ENCODE measurements around the gene HPGDS. TPM values are rescaled to one million over a fixed set of nuclear protein-coding genes. Genes with fewer than 3 reads are reported as not detected.

The HPGDS gene
- total RNA-seq, 4 donors from 2014 or later = 0.47 to 2.0 (median 1.8) TPM

GRCh38 chr4:94345969-94346368 lies 3.3 kb upstream of the HPGDS start:
- WGBS, 2 donors (ENCODE audit: low coverage in 1 of 2) = 32 to 42% methylated on average over 2 of the region's 2 CpGs
- TF ChIP-seq, protein P1, sequence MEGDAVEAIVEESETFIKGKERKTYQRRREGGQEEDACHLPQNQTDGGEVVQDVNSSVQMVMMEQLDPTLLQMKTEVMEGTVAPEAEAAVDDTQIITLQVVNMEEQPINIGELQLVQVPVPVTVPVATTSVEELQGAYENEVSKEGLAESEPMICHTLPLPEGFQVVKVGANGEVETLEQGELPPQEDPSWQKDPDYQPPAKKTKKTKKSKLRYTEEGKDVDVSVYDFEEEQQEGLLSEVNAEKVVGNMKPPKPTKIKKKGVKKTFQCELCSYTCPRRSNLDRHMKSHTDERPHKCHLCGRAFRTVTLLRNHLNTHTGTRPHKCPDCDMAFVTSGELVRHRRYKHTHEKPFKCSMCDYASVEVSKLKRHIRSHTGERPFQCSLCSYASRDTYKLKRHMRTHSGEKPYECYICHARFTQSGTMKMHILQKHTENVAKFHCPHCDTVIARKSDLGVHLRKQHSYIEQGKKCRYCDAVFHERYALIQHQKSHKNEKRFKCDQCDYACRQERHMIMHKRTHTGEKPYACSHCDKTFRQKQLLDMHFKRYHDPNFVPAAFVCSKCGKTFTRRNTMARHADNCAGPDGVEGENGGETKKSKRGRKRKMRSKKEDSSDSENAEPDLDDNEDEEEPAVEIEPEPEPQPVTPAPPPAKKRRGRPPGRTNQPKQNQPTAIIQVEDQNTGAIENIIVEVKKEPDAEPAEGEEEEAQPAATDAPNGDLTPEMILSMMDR (IDR thresholded peaks at IDR 0.05) = no peak
- TF ChIP-seq POLR2AphosphoS5 (IDR thresholded peaks at IDR 0.05) (no peak), POLR2A (IDR thresholded peaks at IDR 0.05) (no peak), EP300 (IDR thresholded peaks at IDR 0.05) (no peak)
- ATAC-seq = no peak
- Histone ChIP-seq H3K4me3 (no peak overlapping the region), H3K27ac (no peak overlapping the region), H3K4me1 (no peaks in the 10 kb centered on the region), H3K9me3 (no peaks in the 10 kb centered on the region), H3K36me3 (no peaks in the 10 kb centered on the region), H3K27me3 (no peaks in the 10 kb centered on the region)

- no peaks in the 10 kb centered on the region for H3K27me3 ChIP-seq
- TF ChIP-seq POLR2A (IDR thresholded peaks at IDR 0.05) = no peak
- no peak for TF ChIP-seq EP300 (IDR thresholded peaks at IDR 0.05)
- TF ChIP-seq POLR2AphosphoS5 (IDR thresholded peaks at IDR 0.05) = no peak
- TF ChIP-seq, protein P1 (IDR thresholded peaks at IDR 0.05) = no peak
- H3K4me3 ChIP-seq = no peak overlapping the region
- no peak for ATAC-seq
- H3K4me1 ChIP-seq = no peaks in the 10 kb centered on the region
- H3K27ac ChIP-seq = no peak overlapping the region
- 52 to 55% methylated on average over 4 of the region's 4 CpGs for WGBS, 2 donors (ENCODE audit: low coverage in 1 of 2)
- H3K36me3 ChIP-seq = no peaks in the 10 kb centered on the region
- H3K9me3 ChIP-seq = no peaks in the 10 kb centered on the region
Measured at GRCh38 chr4:94345266-94345665, 2.6 kb upstream of the HPGDS start.

GRCh38 chr4:94344457-94344856 lies 1.8 kb upstream of the HPGDS start:
- TF ChIP-seq POLR2A (IDR thresholded peaks at IDR 0.05) (no peak), POLR2AphosphoS5 (IDR thresholded peaks at IDR 0.05) (no peak), EP300 (IDR thresholded peaks at IDR 0.05) (no peak)
- TF ChIP-seq, protein P1 (IDR thresholded peaks at IDR 0.05) = no peak
- ATAC-seq = no peak
- 63 to 88% methylated on average over 2 of the region's 5 CpGs for WGBS, 2 donors (ENCODE audit: low coverage in 1 of 2)
- Histone ChIP-seq H3K27me3 (no peaks in the 10 kb centered on the region), H3K4me3 (no peak overlapping the region), H3K36me3 (no peaks in the 10 kb centered on the region), H3K9me3 (no peaks in the 10 kb centered on the region), H3K27ac (no peak overlapping the region), H3K4me1 (no peaks in the 10 kb centered on the region)

- WGBS, 2 donors (ENCODE audit: low coverage in 1 of 2) = 83 to 84% methylated on average over 3 of the region's 3 CpGs
- H3K27me3 ChIP-seq = no peaks in the 10 kb centered on the region
- H3K36me3 ChIP-seq = no peaks in the 10 kb centered on the region
- H3K4me3 ChIP-seq = no peak overlapping the region
- H3K9me3 ChIP-seq = no peaks in the 10 kb centered on the region
- TF ChIP-seq, protein P1 (IDR thresholded peaks at IDR 0.05) = no peak
- no peak for TF ChIP-seq POLR2AphosphoS5 (IDR thresholded peaks at IDR 0.05)
- ATAC-seq = no peak
- H3K27ac ChIP-seq = no peak overlapping the region
- no peaks in the 10 kb centered on the region for H3K4me1 ChIP-seq
Measured at GRCh38 chr4:94341481-94342370, 910 bp downstream of the HPGDS start.

DNA sequence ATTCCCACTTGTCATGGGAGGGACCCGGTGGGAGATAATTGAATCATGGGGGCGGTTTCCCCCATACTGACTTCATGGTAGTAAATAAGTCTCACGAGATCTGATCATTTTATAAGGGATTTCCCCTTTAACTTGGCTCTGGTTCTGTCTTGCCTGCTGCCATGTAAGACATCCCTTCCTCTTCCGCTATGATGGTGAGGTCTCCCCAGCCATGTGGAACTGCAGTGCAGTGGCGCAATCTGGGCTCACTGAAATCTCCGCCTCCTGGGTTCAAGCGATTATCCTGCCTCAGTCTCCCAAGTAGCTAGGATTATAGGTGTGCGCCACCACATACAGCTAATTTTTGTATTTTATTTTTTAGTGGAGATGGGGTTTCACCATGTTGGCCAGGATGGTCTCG lies 2.9 kb downstream of the HPGDS start:
- WGBS, 2 donors (ENCODE audit: low coverage in 1 of 2) = 70 to 86% methylated on average over 4 to 9 of the region's 9 CpGs
- H3K27ac ChIP-seq = no peak overlapping the region

More for the DNA sequence above, 2.9 kb downstream of the HPGDS start:
- ATAC-seq = no peak
- Histone ChIP-seq H3K4me1 (peaks cover 0 to 4% (median 0%) of the 10 kb centered on the region in 3 donors), H3K9me3 (no peaks in the 10 kb centered on the region), H3K36me3 (no peaks in the 10 kb centered on the region), H3K4me3 (no peak overlapping the region), H3K27me3 (no peaks in the 10 kb centered on the region)
- no peak for TF ChIP-seq POLR2AphosphoS5 (IDR thresholded peaks at IDR 0.05)
- TF ChIP-seq EP300 (IDR thresholded peaks at IDR 0.05) = no peak
- TF ChIP-seq, protein P1 (IDR thresholded peaks at IDR 0.05) = no peak
- TF ChIP-seq POLR2A (IDR thresholded peaks at IDR 0.05) = no peak
